A549 (cell line): ENCODE measurements around the gene SLC25A25. TPM values are rescaled to one million over a fixed set of nuclear protein-coding genes. Genes with fewer than 3 reads are reported as not detected.

ENCODE experiments used
- ATAC-seq, 2 experiments: fragments of 200-7000 bp in 1 of 2; fragments of >200 bp in 1 of 2; cut with Nextera tagmentation in 1 of 2; cut with Tn5 transposase in 1 of 2; 3 replicates each; pipeline versions ENCODE4 v1.8.0 to v1.9.1; 2018 to 2020; ENCODE audit warnings: mild to moderate bottlenecking in 1 of 2, moderate library complexity in 1 of 2
- CTCF ChIA-PET: fragments of 300-600 bp; sonication (Branson Sonifier 250); formaldehyde crosslinking; extraction: SDS; loops from one replicate; lab custom pipeline; 2021; ENCODE audit warnings: antibody characterized with exemption, inconsistent platforms; lab: Yijun Ruan, JAX
- POLR2A ChIA-PET: fragments of 350-600 bp; formaldehyde crosslinking; extraction: SDS; loops from one replicate; lab custom pipeline; 2021; ENCODE audit warnings: antibody characterized with exemption, inconsistent platforms; lab: Yijun Ruan, JAX
- DNase-seq, 2 experiments: peaks; one replicate each; pipeline versions ENCODE4 v3.0.0 to v3.0.0-alpha.2; 2011 to 2016; ENCODE audit warnings: low read depth in 1 of 2, low spot score in 1 of 2
- FAIRE-seq: peaks from 2 replicates; lab custom pipeline; 2011; peaks lifted over from hg19 to GRCh38; lab: Jason Lieb, UNC
- H3K27ac ChIP-seq, 2 experiments: fragments of >200 bp; sonication (Bioruptor Twin); formaldehyde crosslinking; 3 replicates each; pipeline ENCODE4 v1.5.1; 2016 to 2017
- H3K4me1 ChIP-seq: fragments of >200 bp; sonication (Bioruptor Twin); formaldehyde crosslinking; 3 replicates; pipeline ENCODE4 v1.6.1; 2016
- H3K4me2 ChIP-seq: fragments of >200 bp; sonication (Bioruptor Twin); formaldehyde crosslinking; 3 replicates; pipeline ENCODE4 v1.6.1; 2016
- H3K4me3 ChIP-seq: fragments of >200 bp; sonication (Bioruptor Twin); formaldehyde crosslinking; 3 replicates; pipeline ENCODE4 v1.5.1; 2016
- H3K9me3 ChIP-seq: fragments of >200 bp; sonication (Bioruptor Twin); formaldehyde crosslinking; 3 replicates; pipeline ENCODE4 v1.6.1; 2016
- BHLHE40 ChIP-seq: IDR thresholded peaks from 2 replicates; pipeline ENCODE4 v1.6.1; 2012; ENCODE audit warnings: low read depth, low read length, inconsistent platforms
- CBX8 ChIP-seq: fragments of 200-600 bp; sonication (generic); IDR thresholded peaks from 2 replicates; pipeline ENCODE4 v1.6.1; 2016
- CHD2 ChIP-seq: fragments of 150-350 bp; IDR thresholded peaks from 2 replicates; pipeline ENCODE4 v1.6.1; 2014; ENCODE audit warnings: low read length; ENCODE audit not compliant: partially characterized antibody
- EHMT2 ChIP-seq: fragments of 200-600 bp; sonication (generic); IDR thresholded peaks from 2 replicates; pipeline ENCODE4 v1.6.1; 2016; ENCODE audit warnings: antibody characterized with exemption, low read depth, mild to moderate bottlenecking, moderate library complexity
- EP300 ChIP-seq, 2 experiments: fragments of >200 bp; sonication (Bioruptor Twin); formaldehyde crosslinking; IDR thresholded peaks; 2 replicates in 1 of 2; 3 replicates in 1 of 2; pipeline ENCODE4 v1.6.1; 2016 to 2017
- HDAC2 ChIP-seq: fragments of 200-600 bp; sonication (generic); IDR thresholded peaks from 2 replicates; pipeline ENCODE4 v1.6.1; 2016
- HOXB13 ChIP-seq: fragments of 250-450 bp; sonication (Bioruptor Pico); IDR thresholded peaks from 2 replicates; pipeline ENCODE4 v1.5.0; 2020; ENCODE audit warnings: low read depth, mild to moderate bottlenecking, moderate library complexity
- HOXB5 ChIP-seq: fragments of 250-450 bp; sonication (Bioruptor Pico); IDR thresholded peaks from 2 replicates; pipeline ENCODE4 v1.5.0; 2020; ENCODE audit warnings: mild to moderate bottlenecking, moderate library complexity
- KDM1A ChIP-seq: fragments of 200-600 bp; sonication (generic); IDR thresholded peaks from 2 replicates; pipeline ENCODE4 v1.6.1; 2016; ENCODE audit warnings: low read depth, mild to moderate bottlenecking
- MAFK ChIP-seq: fragments of 450-650 bp; IDR thresholded peaks from 2 replicates; pipeline ENCODE4 v1.6.1; 2014; ENCODE audit not compliant: partially characterized antibody
- MAZ ChIP-seq: fragments of 150-350 bp; IDR thresholded peaks from 2 replicates; pipeline ENCODE4 v1.6.1; 2014; ENCODE audit warnings: antibody characterized with exemption, low read depth, low read length, borderline replicate concordance
- NFE2L2 ChIP-seq: fragments of 150-350 bp; conservative IDR thresholded peaks from 2 replicates; pipeline ENCODE4 v1.6.1; 2014; ENCODE audit warnings: low read length
- POLR2AphosphoS2 ChIP-seq: conservative IDR thresholded peaks from 2 replicates; pipeline ENCODE4 v1.6.1; 2012; ENCODE audit warnings: low read length, improper control_type of control experiment, inconsistent platforms
- RAD21 ChIP-seq, 2 experiments: fragments of >200 bp in 1 of 2; sonication (Bioruptor Twin) in 1 of 2; formaldehyde crosslinking in 1 of 2; IDR thresholded peaks in 1 of 2; conservative IDR thresholded peaks in 1 of 2; 2 replicates in 1 of 2; 3 replicates in 1 of 2; pipeline ENCODE4 v1.6.1; 2012 to 2018; ENCODE audit warnings: inconsistent platforms in 1 of 2
- RCOR1 ChIP-seq: fragments of 150-350 bp; IDR thresholded peaks from 2 replicates; pipeline ENCODE4 v1.6.1; 2014; ENCODE audit warnings: antibody characterized with exemption, low read length, low read depth
- RFX5 ChIP-seq: fragments of 450-650 bp; IDR thresholded peaks from 2 replicates; pipeline ENCODE4 v1.7.1; 2014; ENCODE audit warnings: antibody characterized with exemption, mild to moderate bottlenecking, moderate library complexity
- SREBF2 ChIP-seq: fragments of 450-650 bp; IDR thresholded peaks from 2 replicates; pipeline ENCODE4 v1.6.1; 2014; ENCODE audit warnings: mild to moderate bottlenecking, moderate library complexity
- TP53 ChIP-seq: fragments of 250-450 bp; sonication (Bioruptor Pico); IDR thresholded peaks from 2 replicates; pipeline ENCODE4 v1.5.0; 2021; ENCODE audit warnings: mild to moderate bottlenecking, moderate library complexity
- ZNF302 ChIP-seq: fragments of 250-450 bp; sonication (Bioruptor Pico); IDR thresholded peaks from 2 replicates; pipeline ENCODE4 v1.9.0; 2021; ENCODE audit warnings: inconsistent platforms, mild to moderate bottlenecking, moderate library complexity
- ZSCAN20 ChIP-seq: fragments of 250-450 bp; sonication (Bioruptor Pico); IDR thresholded peaks from 2 replicates; pipeline ENCODE4 v1.8.0; 2022; ENCODE audit warnings: mild to moderate bottlenecking, moderate library complexity
- WGBS: methylation state at CpG from one replicate; pipeline ENCODE4 v1.1.6; 2017; ENCODE audit errors: missing lambda C conversion rate; 5-methylcytosine and 5-hydroxymethylcytosine counted together
- polyA plus RNA-seq, 4 experiments: library from polyadenylated mRNA; depleted of rRNA in 3 of 4; stranded (reverse); fragments of >200 nt; fragmentation: RNase III in 1 of 4; extraction: RNeasy Plus Mini Kit Qiagen cat#74134 plus additional on column Dnase treatment in 1 of 4; gene quantifications; 2 replicates in 3 of 4; 3 replicates in 1 of 4; pipeline ENCODE4 v1.2.3, GENCODE V29; 2011 to 2017
- TF ChIP-seq, protein P1 (sequence below): IDR thresholded peaks from 2 replicates; pipeline ENCODE4 v1.6.1; 2012; ENCODE audit warnings: low read depth, borderline replicate concordance
- TF ChIP-seq, protein P2 (sequence below): fragments of >200 bp; sonication (Bioruptor Twin); formaldehyde crosslinking; IDR thresholded peaks from 3 replicates; pipeline ENCODE4 v1.6.1; 2016
- TF ChIP-seq, protein P3 (sequence below): fragments of 250-450 bp; sonication (Bioruptor Pico); IDR thresholded peaks from 2 replicates; pipeline ENCODE4 v1.5.0; 2021; ENCODE audit warnings: mild to moderate bottlenecking, moderate library complexity, borderline replicate concordance
- TF ChIP-seq, protein P4 (sequence below): fragments of 150-350 bp; IDR thresholded peaks from 2 replicates; pipeline ENCODE4 v1.6.1; 2014; ENCODE audit warnings: low read depth, mild to moderate bottlenecking, low read length
- TF ChIP-seq, protein P5 (sequence below): fragments of 250-450 bp; sonication (Bioruptor Pico); IDR thresholded peaks from 2 replicates; pipeline ENCODE4 v1.5.0; 2020; ENCODE audit warnings: low read depth, mild to moderate bottlenecking, moderate library complexity

SLC25A25 gene
- polyA plus RNA-seq, 2 of the 4 experiments (the other 2 are of a cell fraction) = 7.0 TPM

DNA sequence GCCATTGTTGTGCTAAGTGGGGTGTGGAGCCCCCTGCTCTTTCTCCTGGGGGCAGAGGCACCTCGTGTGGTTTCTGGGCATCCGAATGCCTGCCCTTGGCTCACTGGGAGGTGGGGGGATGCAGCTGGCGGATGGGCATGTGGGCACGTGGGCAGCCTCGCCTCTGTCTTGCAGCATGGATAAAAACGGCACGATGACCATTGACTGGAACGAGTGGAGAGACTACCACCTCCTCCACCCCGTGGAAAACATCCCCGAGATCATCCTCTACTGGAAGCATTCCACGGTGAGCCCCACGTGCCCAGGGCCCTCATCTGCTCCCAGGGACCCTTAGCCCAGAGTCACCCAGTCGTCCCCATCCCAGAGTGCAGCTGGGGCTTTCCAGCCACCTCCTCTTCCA is 34.2 kb downstream of the SLC25A25 start:
- FAIRE-seq = no peak
- Histone ChIP-seq H3K27ac (no peak overlapping the region), H3K9me3 (no peaks in the 10 kb centered on the region), H3K4me1 (peaks cover 29% of the 10 kb centered on the region), H3K4me2 (no peak overlapping the region), H3K4me3 (no peak overlapping the region)
- no peak for DNase-seq
- TF ChIP-seq RCOR1 (no peak), NFE2L2 (no peak), SREBF2 (no peak), BHLHE40 (no peak), MAFK (no peak), EP300 (IDR thresholded peaks at IDR 0.05) (no peak), POLR2AphosphoS2 (no peak), ZNF302 (CRISPR knock-in tag) (no peak), CBX8 (no peak), KDM1A (no peak), CHD2 (no peak), TP53 (CRISPR knock-in tag) (no peak), MAZ (no peak), HOXB5 (CRISPR knock-in tag) (no peak), RAD21 (conservative IDR thresholded peaks at IDR 0.05 in 1 of 2, IDR thresholded peaks at IDR 0.05 in 1 of 2) (no peak)
- TF ChIP-seq, protein P1, sequence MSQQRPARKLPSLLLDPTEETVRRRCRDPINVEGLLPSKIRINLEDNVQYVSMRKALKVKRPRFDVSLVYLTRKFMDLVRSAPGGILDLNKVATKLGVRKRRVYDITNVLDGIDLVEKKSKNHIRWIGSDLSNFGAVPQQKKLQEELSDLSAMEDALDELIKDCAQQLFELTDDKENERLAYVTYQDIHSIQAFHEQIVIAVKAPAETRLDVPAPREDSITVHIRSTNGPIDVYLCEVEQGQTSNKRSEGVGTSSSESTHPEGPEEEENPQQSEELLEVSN = no peak
- TF ChIP-seq, protein P2, sequence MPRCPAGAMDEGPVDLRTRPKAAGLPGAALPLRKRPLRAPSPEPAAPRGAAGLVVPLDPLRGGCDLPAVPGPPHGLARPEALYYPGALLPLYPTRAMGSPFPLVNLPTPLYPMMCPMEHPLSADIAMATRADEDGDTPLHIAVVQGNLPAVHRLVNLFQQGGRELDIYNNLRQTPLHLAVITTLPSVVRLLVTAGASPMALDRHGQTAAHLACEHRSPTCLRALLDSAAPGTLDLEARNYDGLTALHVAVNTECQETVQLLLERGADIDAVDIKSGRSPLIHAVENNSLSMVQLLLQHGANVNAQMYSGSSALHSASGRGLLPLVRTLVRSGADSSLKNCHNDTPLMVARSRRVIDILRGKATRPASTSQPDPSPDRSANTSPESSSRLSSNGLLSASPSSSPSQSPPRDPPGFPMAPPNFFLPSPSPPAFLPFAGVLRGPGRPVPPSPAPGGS = no peak
- TF ChIP-seq, protein P3, sequence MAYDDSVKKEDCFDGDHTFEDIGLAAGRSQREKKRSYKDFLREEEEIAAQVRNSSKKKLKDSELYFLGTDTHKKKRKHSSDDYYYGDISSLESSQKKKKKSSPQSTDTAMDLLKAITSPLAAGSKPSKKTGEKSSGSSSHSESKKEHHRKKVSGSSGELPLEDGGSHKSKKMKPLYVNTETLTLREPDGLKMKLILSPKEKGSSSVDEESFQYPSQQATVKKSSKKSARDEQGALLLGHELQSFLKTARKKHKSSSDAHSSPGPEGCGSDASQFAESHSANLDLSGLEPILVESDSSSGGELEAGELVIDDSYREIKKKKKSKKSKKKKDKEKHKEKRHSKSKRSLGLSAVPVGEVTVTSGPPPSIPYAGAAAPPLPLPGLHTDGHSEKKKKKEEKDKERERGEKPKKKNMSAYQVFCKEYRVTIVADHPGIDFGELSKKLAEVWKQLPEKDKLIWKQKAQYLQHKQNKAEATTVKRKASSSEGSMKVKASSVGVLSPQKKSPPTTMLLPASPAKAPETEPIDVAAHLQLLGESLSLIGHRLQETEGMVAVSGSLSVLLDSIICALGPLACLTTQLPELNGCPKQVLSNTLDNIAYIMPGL (CRISPR knock-in tag) = no peak
- WGBS = 88% methylated on average over 13 of the region's 13 CpGs
- ATAC-seq = no peak
- ChIA-PET CTCF (interaction anchor here (1.4 to 19.6 kb wide), 5 partner anchors 9 to 160 kb away, joined by 7 to 290 read pairs (median 9); no protein-coding TSS in a partner anchor), POLR2A (no interaction called here)

DNA sequence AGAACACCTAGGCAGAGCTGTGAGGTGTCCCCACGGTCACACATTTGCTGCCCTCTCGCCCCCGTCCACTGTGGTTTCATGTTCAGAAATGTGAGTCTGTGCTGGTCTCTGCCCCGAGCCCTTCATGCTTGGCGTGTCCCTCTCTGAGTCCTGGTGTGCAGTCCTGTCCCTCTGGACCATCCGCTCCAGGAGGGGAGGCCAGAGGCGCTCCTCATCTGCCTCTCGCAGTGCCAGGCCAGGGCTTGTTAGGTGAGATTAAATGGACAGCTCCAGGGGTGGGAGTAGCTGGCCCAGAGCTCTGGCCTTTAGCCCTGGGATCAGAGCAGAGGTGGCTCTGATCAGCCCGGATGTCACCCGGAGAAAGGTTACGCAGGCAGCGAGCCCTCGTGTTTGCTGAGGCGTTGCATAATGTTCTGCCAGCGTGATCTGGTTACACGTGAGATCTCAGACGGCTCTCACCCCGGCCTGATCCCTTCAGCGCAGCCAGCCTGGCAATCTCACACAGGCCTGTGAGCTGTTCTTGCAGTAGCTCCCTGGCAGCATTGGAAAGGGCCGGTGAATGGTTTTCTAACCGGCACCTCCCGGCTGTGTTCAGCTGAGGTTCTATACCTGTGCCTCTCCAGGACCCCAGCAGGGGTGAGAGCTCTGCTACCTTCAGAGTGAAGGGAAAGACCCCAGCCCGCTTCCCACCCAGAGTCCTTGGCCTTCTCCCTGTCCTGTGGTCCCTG is 35.0 kb downstream of the SLC25A25 start:
- 93% methylated on average over 21 of the region's 23 CpGs for WGBS

More for the DNA sequence above, 35.0 kb downstream of the SLC25A25 start:
- ATAC-seq (no peak), DNase-seq (no peak), FAIRE-seq (no peak)
- Histone ChIP-seq H3K27ac (no peak overlapping the region), H3K9me3 (no peaks in the 10 kb centered on the region), H3K4me3 (no peak overlapping the region), H3K4me1 (peaks cover 21% of the 10 kb centered on the region), H3K4me2 (no peak overlapping the region)
- TF ChIP-seq HOXB13 (CRISPR knock-in tag) = no peak
- TF ChIP-seq, protein P4, sequence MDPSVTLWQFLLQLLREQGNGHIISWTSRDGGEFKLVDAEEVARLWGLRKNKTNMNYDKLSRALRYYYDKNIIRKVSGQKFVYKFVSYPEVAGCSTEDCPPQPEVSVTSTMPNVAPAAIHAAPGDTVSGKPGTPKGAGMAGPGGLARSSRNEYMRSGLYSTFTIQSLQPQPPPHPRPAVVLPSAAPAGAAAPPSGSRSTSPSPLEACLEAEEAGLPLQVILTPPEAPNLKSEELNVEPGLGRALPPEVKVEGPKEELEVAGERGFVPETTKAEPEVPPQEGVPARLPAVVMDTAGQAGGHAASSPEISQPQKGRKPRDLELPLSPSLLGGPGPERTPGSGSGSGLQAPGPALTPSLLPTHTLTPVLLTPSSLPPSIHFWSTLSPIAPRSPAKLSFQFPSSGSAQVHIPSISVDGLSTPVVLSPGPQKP = no peak
- TF ChIP-seq, protein P5, sequence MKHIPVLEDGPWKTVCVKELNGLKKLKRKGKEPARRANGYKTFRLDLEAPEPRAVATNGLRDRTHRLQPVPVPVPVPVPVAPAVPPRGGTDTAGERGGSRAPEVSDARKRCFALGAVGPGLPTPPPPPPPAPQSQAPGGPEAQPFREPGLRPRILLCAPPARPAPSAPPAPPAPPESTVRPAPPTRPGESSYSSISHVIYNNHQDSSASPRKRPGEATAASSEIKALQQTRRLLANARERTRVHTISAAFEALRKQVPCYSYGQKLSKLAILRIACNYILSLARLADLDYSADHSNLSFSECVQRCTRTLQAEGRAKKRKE (CRISPR knock-in tag) = no peak
- no peak for TF ChIP-seq ZSCAN20 (CRISPR knock-in tag)
- TF ChIP-seq EHMT2 = no peak
- no peak for TF ChIP-seq CHD2
- no peak for TF ChIP-seq RFX5
- no peak for TF ChIP-seq KDM1A
- TF ChIP-seq HDAC2 = no peak
- CTCF ChIA-PET = interaction anchor here (0.6 to 19.6 kb wide), 9 partner anchors 10 to 161 kb away, joined by 3 to 290 read pairs (median 7); no protein-coding TSS in a partner anchor
- POLR2A ChIA-PET = interaction anchor here (0.8 kb wide), 1 partner anchor 9 kb away, joined by 3 read pairs; no protein-coding TSS in a partner anchor
